Measurements from ENCODE around the gene SAT1. TPM values are rescaled to one million over a fixed set of nuclear protein-coding genes. Genes with fewer than 3 reads are reported as not detected.

The SAT1 gene
- total RNA-seq, 4 donors from 2014 or later, result 557 to 1,009 (median 639) TPM

DNA sequence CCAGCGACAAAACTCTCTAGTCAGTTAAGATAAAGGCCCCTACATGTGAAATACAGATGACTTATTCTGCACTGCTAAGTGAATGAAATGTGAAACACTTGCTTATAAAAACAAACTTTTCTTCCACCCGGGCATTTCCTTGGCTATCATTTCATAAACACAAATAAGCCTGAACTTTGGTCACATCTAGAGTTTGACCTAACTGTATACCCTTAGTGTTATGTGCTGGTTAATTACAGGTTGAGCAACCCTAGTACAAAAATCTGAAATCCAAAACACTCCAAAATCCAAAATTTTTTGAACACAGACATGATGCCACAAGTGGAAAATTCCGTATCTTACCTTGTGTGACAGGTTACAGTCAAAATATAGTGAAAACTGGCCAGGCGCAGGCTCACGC, 45.9 kb downstream of the SAT1 start:
- TF ChIP-seq, protein P1, sequence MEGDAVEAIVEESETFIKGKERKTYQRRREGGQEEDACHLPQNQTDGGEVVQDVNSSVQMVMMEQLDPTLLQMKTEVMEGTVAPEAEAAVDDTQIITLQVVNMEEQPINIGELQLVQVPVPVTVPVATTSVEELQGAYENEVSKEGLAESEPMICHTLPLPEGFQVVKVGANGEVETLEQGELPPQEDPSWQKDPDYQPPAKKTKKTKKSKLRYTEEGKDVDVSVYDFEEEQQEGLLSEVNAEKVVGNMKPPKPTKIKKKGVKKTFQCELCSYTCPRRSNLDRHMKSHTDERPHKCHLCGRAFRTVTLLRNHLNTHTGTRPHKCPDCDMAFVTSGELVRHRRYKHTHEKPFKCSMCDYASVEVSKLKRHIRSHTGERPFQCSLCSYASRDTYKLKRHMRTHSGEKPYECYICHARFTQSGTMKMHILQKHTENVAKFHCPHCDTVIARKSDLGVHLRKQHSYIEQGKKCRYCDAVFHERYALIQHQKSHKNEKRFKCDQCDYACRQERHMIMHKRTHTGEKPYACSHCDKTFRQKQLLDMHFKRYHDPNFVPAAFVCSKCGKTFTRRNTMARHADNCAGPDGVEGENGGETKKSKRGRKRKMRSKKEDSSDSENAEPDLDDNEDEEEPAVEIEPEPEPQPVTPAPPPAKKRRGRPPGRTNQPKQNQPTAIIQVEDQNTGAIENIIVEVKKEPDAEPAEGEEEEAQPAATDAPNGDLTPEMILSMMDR (IDR thresholded peaks at IDR 0.05), result no peak
- TF ChIP-seq POLR2A (IDR thresholded peaks at IDR 0.05), result no peak
- no peak for TF ChIP-seq EP300 (IDR thresholded peaks at IDR 0.05)

DNA sequence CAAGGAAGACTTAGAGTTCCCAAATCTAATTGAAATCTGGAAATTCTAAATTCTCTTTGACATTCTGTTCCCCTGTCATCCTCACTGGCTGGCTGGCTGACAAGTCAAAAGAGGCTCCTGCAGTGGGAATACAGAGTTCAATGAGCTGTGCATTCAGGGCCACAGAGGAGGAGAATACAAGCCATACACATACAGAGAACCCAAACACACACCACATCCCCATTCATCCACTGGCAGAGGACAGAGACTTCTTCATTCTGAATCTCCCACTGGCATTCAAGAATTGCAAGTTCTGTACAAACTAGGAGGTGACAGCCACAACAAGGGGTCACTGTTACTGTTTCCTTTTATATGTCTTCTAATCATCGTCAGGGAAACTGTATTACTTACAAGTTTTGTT, 49.7 kb downstream of the SAT1 start:
- DNase-seq (ENCODE audit: low spot score in 2 of 2), result no peak
- TF ChIP-seq, protein P1 (IDR thresholded peaks at IDR 0.05), result no peak
- WGBS, 2 donors, result 46 to 58% methylated on average over 1 of the region's 1 CpG
- no peaks in the 10 kb centered on the region for H3K9me3 ChIP-seq
- H3K36me3 ChIP-seq, result no peaks in the 10 kb centered on the region
- no peaks in the 10 kb centered on the region for H3K4me1 ChIP-seq
- no peak overlapping the region for H3K4me3 ChIP-seq
- H3K27ac ChIP-seq, result no peak overlapping the region
- no peaks in the 10 kb centered on the region for H3K27me3 ChIP-seq

More for the DNA sequence above, 45.9 kb downstream of the SAT1 start:
- Histone ChIP-seq H3K27me3 (no peaks in the 10 kb centered on the region), H3K27ac (no peak overlapping the region), H3K9me3 (no peaks in the 10 kb centered on the region), H3K4me3 (no peak overlapping the region), H3K36me3 (no peaks in the 10 kb centered on the region), H3K4me1 (peaks cover 0 to 2% (median 0%) of the 10 kb centered on the region in 4 donors)
- no peak for DNase-seq (ENCODE audit: low spot score in 2 of 2)
- WGBS, 2 donors, result 81 to 83% methylated on average over 5 of the region's 5 CpGs

Small RNA genes lying within 50 kb of the gene (small RNA-seq; reads per million reads assigned to genes)
- not detected for gene RF00019

Other genes with a start within 250 kb of the SAT1 start
- gene PRDX4, start 115.7 kb upstream of the SAT1 start, total RNA-seq, result 100 to 1,000 TPM; 108 to 175 (median 118) TPM
- 10 to 100 TPM; 35.7 to 68.2 (median 43.1) TPM for gene ACOT9, start 39.9 kb upstream of the SAT1 start, total RNA-seq
- 100 to 1,000 TPM in 1 of 4 donors, 10 to 100 TPM in 1, 1 to 10 TPM in 2; 3.9 to 115 (median 9.0) TPM for gene APOO, start 124.8 kb downstream of the SAT1 start, total RNA-seq
- 1 to 10 TPM in 1 of 4 donors, under 1 TPM in 1, not detected in 2; 0.22 to 1.5 TPM for gene CXorf58, start 124.8 kb downstream of the SAT1 start, total RNA-seq
- gene KLHL15, start 244.0 kb downstream of the SAT1 start, total RNA-seq, result 10 to 100 TPM in 2 of 4 donors, 1 to 10 TPM in 2; 6.9 to 13.2 (median 8.9) TPM

All from tibial nerve (tissue), 4 donors.